RWPE2 (cell line): ENCODE data around the gene OR52R1.
"Not testable (repeated sequence)": the region's sequence is repeated elsewhere in the genome, so short reads cannot be mapped to it uniquely, and the experiment has no call there.

ENCODE experiments used
- ATAC-seq: fragments of 200-7000 bp; cut with Tn5 transposase; 3 replicates; pipeline ENCODE4 v1.9.1; 2021; ENCODE audit warnings: low read depth
- DNase-seq: peaks from one replicate; pipeline ENCODE4 v3.0.0-alpha.2; 2020; ENCODE audit warnings: low spot score
- H3K27ac ChIP-seq: fragments of 450-650 bp; 2 replicates; pipeline ENCODE4 v1.5.1; 2017; ENCODE audit warnings: mild to moderate bottlenecking; ENCODE audit not compliant: poor library complexity, severe bottlenecking
- H3K27me3 ChIP-seq: fragments of 250-450 bp; sonication (Bioruptor Pico); 2 replicates; pipeline ENCODE4 v1.5.1; 2021; ENCODE audit warnings: mild to moderate bottlenecking, moderate library complexity; ENCODE audit not compliant: insufficient read depth, poor library complexity, severe bottlenecking
- H3K36me3 ChIP-seq: fragments of 250-450 bp; sonication (Bioruptor Pico); 2 replicates; pipeline ENCODE4 v1.5.1; 2020; ENCODE audit warnings: low read depth, mild to moderate bottlenecking, moderate library complexity
- H3K4me1 ChIP-seq: fragments of 250-450 bp; sonication (Bioruptor Pico); 2 replicates; pipeline ENCODE4 v1.5.1; 2021; ENCODE audit warnings: mild to moderate bottlenecking, moderate library complexity; ENCODE audit not compliant: insufficient read depth, poor library complexity, severe bottlenecking
- H3K4me3 ChIP-seq: fragments of 250-450 bp; sonication (Bioruptor Pico); 2 replicates; pipeline ENCODE4 v1.5.1; 2021; ENCODE audit warnings: mild to moderate bottlenecking, moderate library complexity; ENCODE audit not compliant: severe bottlenecking
- H3K9me3 ChIP-seq: fragments of 250-450 bp; sonication (Bioruptor Pico); 2 replicates; pipeline ENCODE4 v1.5.1; 2021; ENCODE audit warnings: mild to moderate bottlenecking, moderate library complexity; ENCODE audit not compliant: severe bottlenecking
- TF ChIP-seq, protein P1 (sequence below): fragments of 450-650 bp; IDR thresholded peaks from one replicate; pipeline ENCODE4 v1.5.1; 2017; ENCODE audit warnings: mild to moderate bottlenecking, moderate library complexity; ENCODE audit not compliant: poor library complexity, severe bottlenecking

OR52R1 gene

DNA sequence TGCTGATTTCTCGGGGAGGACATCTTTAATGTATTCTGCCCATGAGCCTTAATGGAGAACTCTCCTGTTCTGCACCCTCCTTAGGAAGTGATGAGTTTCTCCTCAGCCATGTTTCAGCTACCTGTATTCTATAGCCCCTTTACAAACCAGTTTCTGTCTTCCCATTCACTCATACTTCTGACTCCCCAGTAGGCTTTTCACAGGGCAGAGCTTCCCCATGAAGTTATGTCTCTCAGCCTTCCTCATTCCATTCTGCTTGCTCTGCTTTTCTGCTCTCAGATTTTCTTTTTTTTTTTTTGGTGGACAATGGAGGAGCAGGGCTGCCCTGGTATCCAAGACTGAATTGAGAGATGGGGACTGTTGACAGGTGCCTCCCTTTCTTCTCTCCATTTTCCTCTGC is 4.3 kb upstream of the OR52R1 start:
- Histone ChIP-seq H3K4me1 (no peaks in the 10 kb centered on the region), H3K36me3 (no peaks in the 10 kb centered on the region), H3K27ac (no peak overlapping the region), H3K4me3 (no peak overlapping the region), H3K9me3 (no peaks in the 10 kb centered on the region), H3K27me3 (no peaks in the 10 kb centered on the region)
- TF ChIP-seq, protein P1, sequence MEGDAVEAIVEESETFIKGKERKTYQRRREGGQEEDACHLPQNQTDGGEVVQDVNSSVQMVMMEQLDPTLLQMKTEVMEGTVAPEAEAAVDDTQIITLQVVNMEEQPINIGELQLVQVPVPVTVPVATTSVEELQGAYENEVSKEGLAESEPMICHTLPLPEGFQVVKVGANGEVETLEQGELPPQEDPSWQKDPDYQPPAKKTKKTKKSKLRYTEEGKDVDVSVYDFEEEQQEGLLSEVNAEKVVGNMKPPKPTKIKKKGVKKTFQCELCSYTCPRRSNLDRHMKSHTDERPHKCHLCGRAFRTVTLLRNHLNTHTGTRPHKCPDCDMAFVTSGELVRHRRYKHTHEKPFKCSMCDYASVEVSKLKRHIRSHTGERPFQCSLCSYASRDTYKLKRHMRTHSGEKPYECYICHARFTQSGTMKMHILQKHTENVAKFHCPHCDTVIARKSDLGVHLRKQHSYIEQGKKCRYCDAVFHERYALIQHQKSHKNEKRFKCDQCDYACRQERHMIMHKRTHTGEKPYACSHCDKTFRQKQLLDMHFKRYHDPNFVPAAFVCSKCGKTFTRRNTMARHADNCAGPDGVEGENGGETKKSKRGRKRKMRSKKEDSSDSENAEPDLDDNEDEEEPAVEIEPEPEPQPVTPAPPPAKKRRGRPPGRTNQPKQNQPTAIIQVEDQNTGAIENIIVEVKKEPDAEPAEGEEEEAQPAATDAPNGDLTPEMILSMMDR = no peak
- no peak for ATAC-seq
- DNase-seq = no peak

DNA sequence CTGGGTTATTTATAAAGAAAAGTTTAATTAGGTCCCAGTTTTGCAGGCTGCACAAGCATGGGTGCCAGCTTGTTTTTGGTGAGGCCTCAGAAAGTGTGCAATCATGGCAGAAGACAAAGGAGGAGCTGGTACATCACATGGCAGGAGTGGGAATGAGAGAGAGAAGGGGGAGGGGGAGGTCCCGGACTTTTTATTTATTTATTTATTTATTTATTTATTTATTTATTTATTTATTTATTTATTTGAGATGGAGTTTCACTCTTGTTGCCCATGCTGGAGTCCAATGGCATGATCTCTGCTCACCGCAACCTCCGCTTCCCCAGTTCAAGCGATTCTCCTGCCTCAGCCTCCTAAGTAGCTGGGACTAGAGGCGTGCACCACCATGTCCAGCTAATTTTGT is 2.9 kb downstream of the OR52R1 start:
- H3K27ac ChIP-seq, ATAC-seq: not testable (repeated sequence)

DNA sequence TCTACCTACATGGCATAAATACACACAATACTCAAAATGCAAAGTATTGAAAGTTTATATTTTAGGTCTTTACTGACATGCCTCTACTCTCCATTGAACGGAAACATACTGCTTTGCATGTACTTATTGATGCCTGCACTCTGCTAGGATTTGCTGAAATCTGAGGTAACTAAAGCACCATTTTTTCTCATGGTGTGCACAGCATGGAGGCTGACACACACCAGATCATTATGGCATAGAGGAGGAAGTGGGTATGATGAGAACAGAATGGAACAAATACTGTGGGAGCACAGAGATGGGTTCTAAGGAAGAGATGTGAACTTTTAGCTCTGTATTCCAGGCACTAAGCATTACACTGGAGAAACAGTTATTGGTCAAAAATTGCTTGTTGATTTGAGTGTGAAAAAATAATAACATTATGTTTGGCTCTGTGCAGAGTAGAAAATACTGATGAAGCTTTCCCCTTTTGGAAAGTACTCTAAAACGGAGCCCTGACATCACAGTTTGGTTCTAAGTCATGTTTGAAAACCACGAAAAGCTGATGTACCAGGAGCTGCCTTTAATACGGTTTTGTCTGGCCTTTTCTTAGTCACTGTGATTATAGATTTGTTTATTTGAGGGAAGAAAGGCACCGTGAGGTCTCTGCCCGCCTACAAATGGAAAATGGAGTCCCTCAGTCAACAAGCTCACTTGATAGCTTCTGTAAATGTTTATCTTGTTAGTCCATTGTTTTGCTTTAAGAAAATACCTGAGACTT is 5.6 kb downstream of the OR52R1 start:
- Histone ChIP-seq H3K27ac (no peak overlapping the region), H3K4me1 (no peaks in the 10 kb centered on the region), H3K4me3 (no peak overlapping the region), H3K9me3 (no peaks in the 10 kb centered on the region), H3K27me3 (no peaks in the 10 kb centered on the region), H3K36me3 (no peaks in the 10 kb centered on the region)
- ATAC-seq (no peak), DNase-seq (no peak)
- TF ChIP-seq, protein P1 = no peak

More for the DNA sequence above, 2.9 kb downstream of the OR52R1 start:
- H3K27me3 ChIP-seq, H3K4me3 ChIP-seq, H3K4me1 ChIP-seq, H3K9me3 ChIP-seq, DNase-seq, H3K36me3 ChIP-seq: not testable (repeated sequence)

DNA sequence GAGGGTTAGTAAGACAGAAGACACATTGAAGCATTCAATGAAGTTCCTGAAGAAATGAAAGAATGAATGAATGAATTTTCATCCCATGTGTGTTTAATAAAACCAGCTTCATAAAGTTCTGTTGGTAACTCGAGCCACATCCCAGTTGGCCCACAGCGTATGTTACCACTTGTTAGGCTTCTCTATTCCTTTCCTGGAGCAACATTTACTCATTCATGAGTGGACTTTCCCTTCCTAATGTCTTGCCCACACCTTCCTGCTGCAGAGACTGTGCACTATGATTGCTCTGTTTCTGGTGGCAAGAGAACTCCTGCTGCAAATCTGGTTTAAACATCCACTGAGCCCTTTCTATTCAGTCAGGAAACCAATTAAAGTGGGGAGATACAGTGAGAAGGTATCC is 7.0 kb downstream of the OR52R1 start:
- no peaks in the 10 kb centered on the region for H3K9me3 ChIP-seq
- no peak overlapping the region for H3K4me3 ChIP-seq
- DNase-seq (no peak), ATAC-seq (no peak)
- H3K4me1 ChIP-seq = no peaks in the 10 kb centered on the region
- H3K27me3 ChIP-seq = no peaks in the 10 kb centered on the region
- H3K36me3 ChIP-seq = no peaks in the 10 kb centered on the region
- H3K27ac ChIP-seq = no peak overlapping the region
- TF ChIP-seq, protein P1 = no peak

DNA sequence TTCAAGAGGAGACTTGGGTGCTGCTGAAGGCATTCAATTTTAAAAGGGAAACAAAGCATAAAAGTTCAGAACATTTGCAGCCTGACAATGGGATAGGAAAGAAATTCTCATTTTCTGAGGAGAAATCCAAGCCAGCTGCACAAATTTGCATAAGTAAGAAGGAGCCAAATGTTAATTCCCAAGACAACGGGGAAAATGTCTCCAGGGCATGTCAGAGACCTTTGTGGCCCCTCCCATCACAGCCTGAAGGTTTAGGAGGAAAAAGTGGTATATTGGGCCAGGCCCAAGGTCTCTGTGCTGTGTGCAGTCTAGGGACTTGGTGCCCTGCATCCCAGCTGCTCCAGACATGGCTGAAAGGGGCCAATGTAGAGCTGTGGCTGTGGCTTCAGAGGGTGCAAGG is 21.7 kb downstream of the OR52R1 start:
- Histone ChIP-seq H3K27me3 (no peaks in the 10 kb centered on the region), H3K27ac (no peak overlapping the region), H3K9me3 (no peaks in the 10 kb centered on the region), H3K36me3 (no peaks in the 10 kb centered on the region), H3K4me1 (no peaks in the 10 kb centered on the region), H3K4me3 (no peak overlapping the region)
- ATAC-seq (no peak), DNase-seq (no peak)
- TF ChIP-seq, protein P1 = no peak
